WTC11 (cell line): ENCODE measurements around the gene NRP2. TPM values are rescaled to one million over a fixed set of nuclear protein-coding genes. Genes with fewer than 3 reads are reported as not detected.

ENCODE experiments used
- ATAC-seq: fragments of 200-7000 bp; cut with Tn5 transposase; 2 replicates; pipeline ENCODE4 v1.10.0; 2021; ENCODE audit warnings: mild to moderate bottlenecking, moderate library complexity
- CTCF ChIA-PET: fragments of 300-600 bp; sonication (Branson Sonifier 250); formaldehyde crosslinking; loops from one replicate; lab custom pipeline; 2021; ENCODE audit warnings: antibody characterized with exemption; lab: Charles Lee
- POLR2A ChIA-PET: fragments of 350-600 bp; sonication (Branson Sonifier 250); formaldehyde crosslinking; loops from one replicate; lab custom pipeline; 2021; ENCODE audit warnings: antibody characterized with exemption; lab: Charles Lee
- DNase-seq: peaks from one replicate; pipeline ENCODE4 v3.0.0; 2021; ENCODE audit warnings: low spot score
- H3K27ac Mint-ChIP-seq: 2 replicates; pipeline ENCODE4 v1.8.0; 2021; ENCODE audit warnings: mixed read lengths
- H3K27me3 Mint-ChIP-seq: 2 replicates; pipeline ENCODE4 v1.8.0; 2021; ENCODE audit warnings: low read depth, mild to moderate bottlenecking, moderate library complexity, mixed read lengths
- H3K36me3 Mint-ChIP-seq: 2 replicates; pipeline ENCODE4 v1.8.0; 2021; ENCODE audit warnings: mixed read lengths
- H3K4me1 Mint-ChIP-seq: 2 replicates; pipeline ENCODE4 v1.8.0; 2022; ENCODE audit warnings: mixed read lengths
- H3K4me3 Mint-ChIP-seq: 2 replicates; pipeline ENCODE4 v1.8.0; 2021; ENCODE audit warnings: mild to moderate bottlenecking, moderate library complexity, mixed read lengths
- H3K9me3 Mint-ChIP-seq: 2 replicates; pipeline ENCODE4 v1.8.0; 2021; ENCODE audit warnings: mixed read lengths
- AR ChIP-seq: fragments of 250-450 bp; sonication (Bioruptor Pico); IDR thresholded peaks from 2 replicates; pipeline ENCODE4 v1.9.0; 2021; ENCODE audit warnings: mild to moderate bottlenecking
- ELF4 ChIP-seq: sonication (generic); formaldehyde crosslinking; IDR thresholded peaks from 2 replicates; pipeline ENCODE4 v1.8.1; 2022; ENCODE audit warnings: low read depth, mild to moderate bottlenecking, moderate library complexity, missing genetic modification reagents
- EMX1 ChIP-seq: fragments of 250-450 bp; sonication (Bioruptor Pico); IDR thresholded peaks from 2 replicates; pipeline ENCODE4 v1.8.0; 2021; ENCODE audit warnings: mild to moderate bottlenecking
- FOXK1 ChIP-seq: sonication (generic); formaldehyde crosslinking; IDR thresholded peaks from 2 replicates; pipeline ENCODE4 v1.8.0; 2022; ENCODE audit warnings: mild to moderate bottlenecking, moderate library complexity, missing genetic modification reagents
- GABPB1 ChIP-seq: sonication (generic); formaldehyde crosslinking; IDR thresholded peaks from 2 replicates; pipeline ENCODE4 v1.8.1; 2023; ENCODE audit warnings: mild to moderate bottlenecking, missing genetic modification reagents
- HMGA2 ChIP-seq: fragments of 250-450 bp; sonication (Bioruptor Pico); IDR thresholded peaks from 2 replicates; pipeline ENCODE4 v1.4.0; 2021; ENCODE audit warnings: mild to moderate bottlenecking, moderate library complexity
- IRF2 ChIP-seq: sonication (generic); formaldehyde crosslinking; IDR thresholded peaks from 2 replicates; pipeline ENCODE4 v1.8.0; 2022; ENCODE audit warnings: low read depth, missing genetic modification reagents, borderline replicate concordance
- JAZF1 ChIP-seq: fragments of 250-450 bp; sonication (Bioruptor Pico); IDR thresholded peaks from 2 replicates; pipeline ENCODE4 v1.9.0; 2021; ENCODE audit warnings: moderate library complexity, mild to moderate bottlenecking, inconsistent platforms
- MXD4 ChIP-seq: fragments of 250-450 bp; sonication (Bioruptor Pico); IDR thresholded peaks from 2 replicates; pipeline ENCODE4 v1.8.0; 2021; ENCODE audit warnings: mild to moderate bottlenecking, moderate library complexity, borderline replicate concordance
- NFATC4 ChIP-seq: fragments of 250-450 bp; sonication (Bioruptor Pico); IDR thresholded peaks from 2 replicates; pipeline ENCODE4 v1.9.0; 2021; ENCODE audit warnings: mild to moderate bottlenecking
- OVOL2 ChIP-seq: fragments of 250-450 bp; sonication (Bioruptor Pico); IDR thresholded peaks from 2 replicates; pipeline ENCODE4 v1.9.0; 2021; ENCODE audit warnings: mild to moderate bottlenecking, borderline replicate concordance
- RELA ChIP-seq: sonication (generic); formaldehyde crosslinking; IDR thresholded peaks from 2 replicates; pipeline ENCODE4 v1.8.1; 2022; ENCODE audit warnings: missing genetic modification reagents, mild to moderate bottlenecking, borderline replicate concordance
- ZBTB21 ChIP-seq: sonication (generic); formaldehyde crosslinking; IDR thresholded peaks from 2 replicates; pipeline ENCODE4 v1.8.1; 2023; ENCODE audit warnings: mild to moderate bottlenecking, missing genetic modification reagents, borderline replicate concordance
- ZNF219 ChIP-seq: sonication (generic); formaldehyde crosslinking; IDR thresholded peaks from 2 replicates; pipeline ENCODE4 v1.8.0; 2023; ENCODE audit warnings: missing genetic modification reagents, mild to moderate bottlenecking, borderline replicate concordance
- ZNF232 ChIP-seq: sonication (generic); formaldehyde crosslinking; IDR thresholded peaks from 2 replicates; pipeline ENCODE4 v1.8.0; 2022; ENCODE audit warnings: mild to moderate bottlenecking, missing genetic modification reagents
- ZNF423 ChIP-seq: fragments of 250-450 bp; sonication (Bioruptor Pico); IDR thresholded peaks from 2 replicates; pipeline ENCODE4 v2.1.2; 2022; ENCODE audit warnings: mild to moderate bottlenecking, moderate library complexity
- ZNF425 ChIP-seq: fragments of 250-450 bp; sonication (Bioruptor Pico); conservative IDR thresholded peaks from 2 replicates; pipeline ENCODE4 v1.9.0; 2021; ENCODE audit warnings: mild to moderate bottlenecking
- total RNA-seq: library from RNA; stranded (reverse); gene quantifications from 3 replicates; pipeline ENCODE4 v1.2.3, GENCODE V29; 2021
- TF ChIP-seq, protein P1 (sequence below): sonication (generic); formaldehyde crosslinking; conservative IDR thresholded peaks from 2 replicates; pipeline ENCODE4 v1.8.1; 2023; ENCODE audit warnings: mild to moderate bottlenecking, low read depth, missing genetic modification reagents, moderate library complexity
- TF ChIP-seq, protein P2 (sequence below): sonication (generic); formaldehyde crosslinking; IDR thresholded peaks from 2 replicates; pipeline ENCODE4 v1.8.0; 2022; ENCODE audit warnings: mild to moderate bottlenecking, missing genetic modification reagents
- TF ChIP-seq, protein P3 (sequence below): fragments of 250-450 bp; sonication (Bioruptor Pico); IDR thresholded peaks from 2 replicates; pipeline ENCODE4 v1.8.0; 2021; ENCODE audit warnings: mild to moderate bottlenecking

NRP2 gene
- total RNA-seq, 1 experiment from 2014 or later: 41.0 TPM

- Mint-ChIP-seq H3K36me3 (no peaks in the 10 kb centered on the region), H3K27me3 (no peaks in the 10 kb centered on the region), H3K27ac (no peak overlapping the region), H3K4me1 (peaks cover 26% of the 10 kb centered on the region), H3K4me3 (no peak overlapping the region), H3K9me3 (no peaks in the 10 kb centered on the region)
- ATAC-seq: no peak
- ChIA-PET CTCF (interaction anchor here (1.0 to 1.5 kb wide), 4 partner anchors 13 to 135 kb away, joined by 3 to 6 read pairs (median 3); no protein-coding TSS in a partner anchor), POLR2A (no interaction called here)
- no peak for DNase-seq
- no peak for TF ChIP-seq FOXK1
- TF ChIP-seq, protein P1, sequence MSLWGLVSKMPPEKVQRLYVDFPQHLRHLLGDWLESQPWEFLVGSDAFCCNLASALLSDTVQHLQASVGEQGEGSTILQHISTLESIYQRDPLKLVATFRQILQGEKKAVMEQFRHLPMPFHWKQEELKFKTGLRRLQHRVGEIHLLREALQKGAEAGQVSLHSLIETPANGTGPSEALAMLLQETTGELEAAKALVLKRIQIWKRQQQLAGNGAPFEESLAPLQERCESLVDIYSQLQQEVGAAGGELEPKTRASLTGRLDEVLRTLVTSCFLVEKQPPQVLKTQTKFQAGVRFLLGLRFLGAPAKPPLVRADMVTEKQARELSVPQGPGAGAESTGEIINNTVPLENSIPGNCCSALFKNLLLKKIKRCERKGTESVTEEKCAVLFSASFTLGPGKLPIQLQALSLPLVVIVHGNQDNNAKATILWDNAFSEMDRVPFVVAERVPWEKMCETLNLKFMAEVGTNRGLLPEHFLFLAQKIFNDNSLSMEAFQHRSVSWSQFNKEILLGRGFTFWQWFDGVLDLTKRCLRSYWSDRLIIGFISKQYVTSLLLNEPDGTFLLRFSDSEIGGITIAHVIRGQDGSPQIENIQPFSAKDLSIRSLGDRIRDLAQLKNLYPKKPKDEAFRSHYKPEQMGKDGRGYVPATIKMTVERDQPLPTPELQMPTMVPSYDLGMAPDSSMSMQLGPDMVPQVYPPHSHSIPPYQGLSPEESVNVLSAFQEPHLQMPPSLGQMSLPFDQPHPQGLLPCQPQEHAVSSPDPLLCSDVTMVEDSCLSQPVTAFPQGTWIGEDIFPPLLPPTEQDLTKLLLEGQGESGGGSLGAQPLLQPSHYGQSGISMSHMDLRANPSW (CRISPR knock-in tag): no peak
Observed at GRCh38 chr2:205814039-205814364, 131.7 kb downstream of the NRP2 start.

DNA sequence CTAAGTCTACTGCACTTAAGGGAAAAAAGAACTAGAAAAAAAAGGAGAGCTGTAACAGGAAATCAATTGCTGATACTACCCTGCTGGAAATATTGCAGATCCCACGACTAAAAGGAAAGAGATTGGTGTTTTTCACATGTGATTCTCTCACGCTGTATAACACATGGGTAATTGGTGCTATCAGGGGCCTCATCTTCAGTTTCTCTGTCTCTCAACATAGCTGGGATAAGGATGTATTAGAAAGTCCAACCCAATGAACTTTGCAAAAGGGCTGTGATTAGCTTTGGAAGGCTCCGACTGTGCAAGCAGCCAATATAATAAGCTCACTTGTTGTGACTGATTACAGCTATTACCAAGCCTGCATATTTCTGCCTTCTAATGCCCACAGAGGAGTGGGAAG is 133.4 kb downstream of the NRP2 start:
- Mint-ChIP-seq H3K36me3 (no peaks in the 10 kb centered on the region), H3K27me3 (no peaks in the 10 kb centered on the region), H3K4me1 (peaks cover 26% of the 10 kb centered on the region), H3K4me3 (no peak overlapping the region), H3K27ac (no peak overlapping the region), H3K9me3 (peaks cover 3% of the 10 kb centered on the region)
- DNase-seq (no peak), ATAC-seq (no peak)
- ChIA-PET CTCF (interaction anchor here (0.8 to 1.9 kb wide), 5 partner anchors 42 to 132 kb away, joined by 3 to 7 read pairs (median 3); no protein-coding TSS in a partner anchor), POLR2A (interaction anchor here (0.6 kb wide), 1 partner anchor 96 kb away, joined by 3 read pairs; no protein-coding TSS in a partner anchor)
- TF ChIP-seq ZNF423 (CRISPR knock-in tag) (no peak), HMGA2 (CRISPR knock-in tag) (no peak), OVOL2 (CRISPR knock-in tag) (no peak), AR (CRISPR knock-in tag) (no peak), ZBTB21 (CRISPR knock-in tag) (no peak)

GRCh38 chr2:205816268-205816667 is 134.0 kb downstream of the NRP2 start:
- CTCF ChIA-PET: interaction anchor here (0.8 to 1.9 kb wide), 3 partner anchors 69 to 131 kb away, joined by 3 to 7 read pairs (median 4); no protein-coding TSS in a partner anchor
- POLR2A ChIA-PET: interaction anchor here (0.6 kb wide), 1 partner anchor 97 kb away, joined by 3 read pairs; no protein-coding TSS in a partner anchor
- no peak for ATAC-seq
- TF ChIP-seq NFATC4 (CRISPR knock-in tag) (no peak), ZNF425 (CRISPR knock-in tag) (no peak), HMGA2 (CRISPR knock-in tag) (no peak), JAZF1 (CRISPR knock-in tag) (no peak), MXD4 (no peak), EMX1 (no peak), ZNF232 (no peak), IRF2 (CRISPR knock-in tag) (no peak), ELF4 (no peak), ZNF219 (CRISPR knock-in tag) (no peak), ZBTB21 (CRISPR knock-in tag) (no peak), RELA (no peak), GABPB1 (CRISPR knock-in tag) (no peak)
- TF ChIP-seq, protein P2, sequence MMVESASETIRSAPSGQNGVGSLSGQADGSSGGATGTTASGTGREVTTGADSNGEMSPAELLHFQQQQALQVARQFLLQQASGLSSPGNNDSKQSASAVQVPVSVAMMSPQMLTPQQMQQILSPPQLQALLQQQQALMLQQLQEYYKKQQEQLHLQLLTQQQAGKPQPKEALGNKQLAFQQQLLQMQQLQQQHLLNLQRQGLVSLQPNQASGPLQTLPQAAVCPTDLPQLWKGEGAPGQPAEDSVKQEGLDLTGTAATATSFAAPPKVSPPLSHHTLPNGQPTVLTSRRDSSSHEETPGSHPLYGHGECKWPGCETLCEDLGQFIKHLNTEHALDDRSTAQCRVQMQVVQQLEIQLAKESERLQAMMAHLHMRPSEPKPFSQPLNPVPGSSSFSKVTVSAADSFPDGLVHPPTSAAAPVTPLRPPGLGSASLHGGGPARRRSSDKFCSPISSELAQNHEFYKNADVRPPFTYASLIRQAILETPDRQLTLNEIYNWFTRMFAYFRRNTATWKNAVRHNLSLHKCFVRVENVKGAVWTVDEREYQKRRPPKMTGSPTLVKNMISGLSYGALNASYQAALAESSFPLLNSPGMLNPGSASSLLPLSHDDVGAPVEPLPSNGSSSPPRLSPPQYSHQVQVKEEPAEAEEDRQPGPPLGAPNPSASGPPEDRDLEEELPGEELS (CRISPR knock-in tag): no peak
- TF ChIP-seq, protein P3, sequence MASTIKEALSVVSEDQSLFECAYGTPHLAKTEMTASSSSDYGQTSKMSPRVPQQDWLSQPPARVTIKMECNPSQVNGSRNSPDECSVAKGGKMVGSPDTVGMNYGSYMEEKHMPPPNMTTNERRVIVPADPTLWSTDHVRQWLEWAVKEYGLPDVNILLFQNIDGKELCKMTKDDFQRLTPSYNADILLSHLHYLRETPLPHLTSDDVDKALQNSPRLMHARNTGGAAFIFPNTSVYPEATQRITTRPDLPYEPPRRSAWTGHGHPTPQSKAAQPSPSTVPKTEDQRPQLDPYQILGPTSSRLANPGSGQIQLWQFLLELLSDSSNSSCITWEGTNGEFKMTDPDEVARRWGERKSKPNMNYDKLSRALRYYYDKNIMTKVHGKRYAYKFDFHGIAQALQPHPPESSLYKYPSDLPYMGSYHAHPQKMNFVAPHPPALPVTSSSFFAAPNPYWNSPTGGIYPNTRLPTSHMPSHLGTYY (CRISPR knock-in tag): no peak

More at GRCh38 chr2:205816268-205816667, 134.0 kb downstream of the NRP2 start:
- H3K9me3 Mint-ChIP-seq: peaks cover 5% of the 10 kb centered on the region
- H3K36me3 Mint-ChIP-seq: no peaks in the 10 kb centered on the region
- H3K27ac Mint-ChIP-seq: no peak overlapping the region
- H3K4me1 Mint-ChIP-seq: peaks cover 26% of the 10 kb centered on the region
- DNase-seq: no peak
- H3K27me3 Mint-ChIP-seq: no peaks in the 10 kb centered on the region
- H3K4me3 Mint-ChIP-seq: no peak overlapping the region
